K562 (cell line): ENCODE results near the gene TSPAN32. TPM values are rescaled to one million over a fixed set of nuclear protein-coding genes. Genes with fewer than 3 reads are reported as not detected.

Source experiments
- ATAC-seq: fragments of 200-7000 bp; cut with Tn5 transposase; 3 replicates; pipeline ENCODE4 v1.9.1; 2020; ENCODE audit warnings: moderate library complexity
- BruUV-seq: library from RNA; stranded (reverse); fragments of 400-500 nt; replicated peaks from 2 replicates; lab custom pipeline; 2021; lab: Mats Ljungman, UMichigan
- CTCF ChIA-PET: fragments of 300-600 bp; formaldehyde crosslinking; extraction: SDS; loops from one replicate; lab custom pipeline; 2021; ENCODE audit warnings: low intra/inter-chr PET ratio; lab: Yijun Ruan, JAX
- POLR2A ChIA-PET: fragments of 300-600, 350-650 bp; sonication (Branson Sonifier 250); formaldehyde crosslinking; extraction: SDS; loops from one replicate; lab custom pipeline; 2021; ENCODE audit warnings: antibody characterized with exemption, inconsistent platforms; lab: Yijun Ruan, JAX
- DNase-seq, 4 experiments: peaks; one replicate each; pipeline versions ENCODE4 v3.0.0 to v3.0.0-alpha.2; 2011 to 2018; ENCODE audit warnings: low spot score in 3 of 4, mixed read lengths in 3 of 4; ENCODE audit errors: extremely low read depth in 1 of 4
- FAIRE-seq: peaks from 2 replicates; lab custom pipeline; 2011; peaks lifted over from hg19 to GRCh38; lab: Jason Lieb, UNC
- H2AFZ ChIP-seq: 2 replicates; pipeline ENCODE4 v1.6.0; 2011; ENCODE audit warnings: low read depth, low read length, control low read depth, inconsistent platforms
- H3K27ac ChIP-seq: fragments of 200-600 bp; 3 replicates; pipeline ENCODE4 v1.8.0; 2011; ENCODE audit warnings: low read depth, mild to moderate bottlenecking, control low read depth, inconsistent platforms, low read length, moderate library complexity, mixed read lengths; ENCODE audit errors: extremely low read depth
- H3K27me3 ChIP-seq, 2 experiments: fragments of 300-600 bp in 1 of 2; 2 replicates in 1 of 2; 3 replicates in 1 of 2; pipeline versions ENCODE4 v1.6.0 to v1.8.0; 2011; ENCODE audit warnings: inconsistent platforms in 2 of 2, low read length in 2 of 2, mild to moderate bottlenecking in 1 of 2, mixed read lengths in 1 of 2, moderate library complexity in 1 of 2; ENCODE audit not compliant: control insufficient read depth in 2 of 2, insufficient read depth in 2 of 2
- H3K36me3 ChIP-seq: fragments of 300-600 bp; 3 replicates; pipeline ENCODE4 v1.8.0; 2011; ENCODE audit warnings: mild to moderate bottlenecking, low read length, inconsistent platforms; ENCODE audit not compliant: control insufficient read depth, insufficient read depth
- H3K4me1 ChIP-seq, 2 experiments: fragments of 200-600 bp in 1 of 2; replicated peaks in 1 of 2; 2 replicates in 1 of 2; 3 replicates in 1 of 2; pipeline versions ENCODE4 v1.5.1 to v1.8.0; 2011; ENCODE audit warnings: inconsistent platforms in 2 of 2, low read length in 2 of 2, mild to moderate bottlenecking in 1 of 2, mixed read lengths in 1 of 2, moderate library complexity in 1 of 2; ENCODE audit not compliant: control insufficient read depth in 2 of 2, insufficient read depth in 2 of 2
- H3K4me2 ChIP-seq: 2 replicates; pipeline ENCODE4 v1.6.1; 2011; ENCODE audit warnings: low read length, control low read depth, inconsistent platforms, mixed read lengths; ENCODE audit not compliant: insufficient read depth
- H3K4me3 ChIP-seq: fragments of 200-600 bp; sonication (generic), shearing (Covaris generic); 2 replicates; pipeline ENCODE4 v1.5.1; 2016; ENCODE audit warnings: control low read depth, inconsistent platforms
- H3K79me2 ChIP-seq: fragments of 200-600 bp; 3 replicates; pipeline ENCODE4 v1.8.0; 2011; ENCODE audit warnings: low read length, inconsistent platforms; ENCODE audit not compliant: control insufficient read depth, insufficient read depth
- H3K9ac ChIP-seq, 2 experiments: 2 replicates each; pipeline versions ENCODE4 v1.6.0 to v1.6.1; 2011; ENCODE audit warnings: low read depth in 2 of 2, low read length in 2 of 2, control low read depth in 1 of 2, inconsistent platforms in 1 of 2, mild to moderate bottlenecking in 1 of 2, mixed read lengths in 1 of 2; ENCODE audit not compliant: insufficient read depth in 1 of 2
- H3K9me1 ChIP-seq: one replicate; pipeline ENCODE4 v1.6.0; 2011; ENCODE audit warnings: inconsistent platforms, mild to moderate bottlenecking, low read length, moderate library complexity; ENCODE audit not compliant: control insufficient read depth, insufficient read depth
- H3K9me3 ChIP-seq: replicated peaks from 2 replicates; pipeline ENCODE4 v1.5.1; 2011; ENCODE audit warnings: low read depth, low read length, inconsistent platforms; ENCODE audit not compliant: control insufficient read depth, insufficient read depth
- H4K20me1 ChIP-seq: replicated peaks from 2 replicates; pipeline ENCODE4 v1.6.1; 2011; ENCODE audit warnings: low read length, inconsistent platforms, mixed read lengths; ENCODE audit not compliant: control insufficient read depth, insufficient read depth
- POLR2G ChIP-seq: fragments of 200-400 bp; formaldehyde crosslinking; IDR thresholded peaks from 2 replicates; pipeline ENCODE4 v1.6.1; 2017; ENCODE audit warnings: low read depth, mild to moderate bottlenecking, antibody characterized with exemption, low read length, moderate library complexity
- POU5F1 ChIP-seq: fragments of 150-350 bp; IDR thresholded peaks from 2 replicates; pipeline ENCODE4 v1.6.1; 2014; ENCODE audit warnings: borderline replicate concordance, low read length, low read depth, mild to moderate bottlenecking; ENCODE audit not compliant: partially characterized antibody
- RB1 ChIP-seq: fragments of 450-650 bp; IDR thresholded peaks from 2 replicates; pipeline ENCODE4 v1.6.1; 2017; ENCODE audit warnings: low read depth, mild to moderate bottlenecking
- SMAD4 ChIP-seq: fragments of 250-450 bp; sonication (Bioruptor Pico); conservative IDR thresholded peaks from 2 replicates; pipeline ENCODE4 v1.8.0; 2021; ENCODE audit warnings: inconsistent platforms, mild to moderate bottlenecking, moderate library complexity
- SMC3 ChIP-seq: conservative IDR thresholded peaks from 2 replicates; pipeline ENCODE4 v1.6.1; 2011; ENCODE audit warnings: low read depth, low read length, improper control_type of control experiment; ENCODE audit not compliant: insufficient read depth
- ZNF408 ChIP-seq: fragments of 250-450 bp; sonication (Bioruptor Pico); IDR thresholded peaks from 2 replicates; pipeline ENCODE4 v1.4.0; 2020; ENCODE audit warnings: low read depth, mild to moderate bottlenecking, moderate library complexity
- ZNF589 ChIP-seq: fragments of 200-800 bp; sonication (Bioruptor generic); IDR thresholded peaks from 2 replicates; pipeline ENCODE4 v1.6.1; 2016; ENCODE audit warnings: low read depth, missing genetic modification characterization, missing compliant biosample characterization
- WGBS: fragments of 100-300 bp; shearing (Covaris generic); methylation state at CpG from one replicate; pipeline ENCODE4 v1.1.6; 2016; ENCODE audit warnings: low coverage, mixed read lengths; ENCODE audit not compliant: insufficient coverage; ENCODE audit errors: missing lambda C conversion rate; 5-methylcytosine and 5-hydroxymethylcytosine counted together
- in situ Hi-C: fragments of 300-500 bp; cut with MboI; formaldehyde crosslinking; loops from 4 replicates; pipeline ENCODE4 v1.15.0; 2018; ENCODE audit warnings: inconsistent platforms, mixed read lengths
- intact Hi-C: fragments of 100-400 bp; cut with micrococcal nuclease; formaldehyde crosslinking; loops from 2 replicates; pipeline ENCODE4 v1.14.2; 2022
- polyA plus RNA-seq, 8 experiments: library from polyadenylated mRNA; depleted of rRNA in 4 of 8; stranded (reverse) in 5 of 8; unstranded in 3 of 8; fragments of >200 nt; fragmentation: Nextera tagmentation in 2 of 8; fragmentation: Illumina TruSeq in 1 of 8; extraction: Ambion mirVana in 2 of 8; extraction: Trizol in 1 of 8; gene quantifications; 2 replicates each; pipeline versions ENCODE4 v1.2.1 to v1.2.3, GENCODE V29; 2011 to 2014; ENCODE audit warnings: inconsistent platforms in 1 of 8, missing spikeins in 1 of 8
- total RNA-seq, 7 experiments: library from RNA; depleted of rRNA in 6 of 7; stranded (reverse); fragments of >200 nt in 6 of 7; fragmentation: Illumina TruSeq in 2 of 7; extraction: Trizol in 2 of 7; gene quantifications; 2 replicates each; pipeline versions ENCODE4 v1.2.1 to v1.2.3, GENCODE V29; 2011 to 2021; ENCODE audit warnings: low replicate concordance in 1 of 7
- TF ChIP-seq, protein P1 (sequence below), 2 experiments: fragments of 450-650 bp; conservative IDR thresholded peaks; 2 replicates each; pipeline ENCODE4 v1.6.1; 2017; ENCODE audit warnings: mild to moderate bottlenecking in 2 of 2, moderate library complexity in 2 of 2
- TF ChIP-seq, protein P2 (sequence below): sonication (generic); formaldehyde crosslinking; IDR thresholded peaks from 2 replicates; pipeline ENCODE4 v1.8.1; 2023; ENCODE audit warnings: mild to moderate bottlenecking, missing genetic modification reagents, moderate library complexity

The TSPAN32 gene
- total and polyA plus RNA-seq, 9 of the 15 experiments (the other 6 are each of a cell fraction or from before 2014, with no cell fraction given) = 0.21 to 7.3 (median 2.6) TPM

DNA sequence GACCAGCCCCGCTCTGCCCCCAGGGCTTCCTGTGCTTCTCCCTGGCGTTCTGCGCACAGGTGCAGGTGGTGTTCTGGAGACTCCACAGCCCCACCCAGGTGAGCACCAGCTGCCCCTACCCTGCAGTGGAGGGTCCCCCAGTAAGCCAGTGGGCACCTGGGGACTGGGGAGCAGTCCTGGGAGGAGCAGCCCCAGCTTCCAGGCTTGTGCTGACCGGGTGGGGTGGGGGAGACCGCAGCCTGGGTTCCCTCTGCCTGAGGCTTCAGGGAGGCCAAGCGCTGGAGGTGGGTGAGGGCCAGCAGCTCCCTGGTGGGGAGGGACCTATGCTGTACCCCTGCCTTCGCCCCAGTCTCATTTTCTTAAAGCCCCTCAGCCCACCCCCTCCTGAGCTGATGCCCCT, 6.9 kb downstream of the TSPAN32 start:
- peak overlapping the region in 1 of 2 experiments; percentile 26; a peak in 1 of 4 replicates for H3K9ac ChIP-seq
- no peak for DNase-seq
- BruUV-seq = no TSS peak
- H4K20me1 ChIP-seq = peaks cover 10% of the 10 kb centered on the region; the same call in 1 of the 2 replicates
- no peaks in the 10 kb centered on the region for H3K9me3 ChIP-seq
- POLR2A ChIA-PET = interaction anchor here (1.0 to 1.7 kb wide), 2 partner anchors 9 to 12 kb away, joined by 3 to 6 read pairs; no protein-coding TSS in a partner anchor
- TF ChIP-seq RB1 (no peak), ZNF408 (no peak), POU5F1 (no peak), ZNF589 (CRISPR knock-in tag) (no peak), POLR2G (no peak), SMC3 (no peak), SMAD4 (CRISPR knock-in tag) (no peak)
- TF ChIP-seq, protein P1, sequence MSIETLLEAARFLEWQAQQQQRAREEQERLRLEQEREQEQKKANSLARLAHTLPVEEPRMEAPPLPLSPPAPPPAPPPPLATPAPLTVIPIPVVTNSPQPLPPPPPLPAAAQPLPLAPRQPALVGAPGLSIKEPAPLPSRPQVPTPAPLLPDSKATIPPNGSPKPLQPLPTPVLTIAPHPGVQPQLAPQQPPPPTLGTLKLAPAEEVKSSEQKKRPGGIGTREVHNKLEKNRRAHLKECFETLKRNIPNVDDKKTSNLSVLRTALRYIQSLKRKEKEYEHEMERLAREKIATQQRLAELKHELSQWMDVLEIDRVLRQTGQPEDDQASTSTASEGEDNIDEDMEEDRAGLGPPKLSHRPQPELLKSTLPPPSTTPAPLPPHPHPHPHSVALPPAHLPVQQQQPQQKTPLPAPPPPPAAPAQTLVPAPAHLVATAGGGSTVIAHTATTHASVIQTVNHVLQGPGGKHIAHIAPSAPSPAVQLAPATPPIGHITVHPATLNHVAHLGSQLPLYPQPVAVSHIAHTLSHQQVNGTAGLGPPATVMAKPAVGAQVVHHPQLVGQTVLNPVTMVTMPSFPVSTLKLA (conservative IDR thresholded peaks at IDR 0.05) = no peak
- TF ChIP-seq, protein P2, sequence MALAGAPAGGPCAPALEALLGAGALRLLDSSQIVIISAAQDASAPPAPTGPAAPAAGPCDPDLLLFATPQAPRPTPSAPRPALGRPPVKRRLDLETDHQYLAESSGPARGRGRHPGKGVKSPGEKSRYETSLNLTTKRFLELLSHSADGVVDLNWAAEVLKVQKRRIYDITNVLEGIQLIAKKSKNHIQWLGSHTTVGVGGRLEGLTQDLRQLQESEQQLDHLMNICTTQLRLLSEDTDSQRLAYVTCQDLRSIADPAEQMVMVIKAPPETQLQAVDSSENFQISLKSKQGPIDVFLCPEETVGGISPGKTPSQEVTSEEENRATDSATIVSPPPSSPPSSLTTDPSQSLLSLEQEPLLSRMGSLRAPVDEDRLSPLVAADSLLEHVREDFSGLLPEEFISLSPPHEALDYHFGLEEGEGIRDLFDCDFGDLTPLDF (CRISPR knock-in tag) = no peak
- peaks cover 13% of the 10 kb centered on the region; the same call in 2 of the 3 replicates for H3K79me2 ChIP-seq
- H3K9me1 ChIP-seq = no peaks in the 10 kb centered on the region
- ATAC-seq = no peak
- no peaks in the 10 kb centered on the region; a peak in 2 of 5 replicates for H3K27me3 ChIP-seq
- in situ Hi-C loops (no loop called here), intact Hi-C loops (loop anchor here (5.0 to 10.0 kb wide), 3 partner anchors 94 to 586 kb away; partner anchors contain the start of gene TSSC4)
- CTCF ChIA-PET = no interaction called here
- no peak overlapping the region for H3K27ac ChIP-seq
- no peak overlapping the region for H3K4me3 ChIP-seq
- H2AFZ ChIP-seq = no peak overlapping the region
- 37% methylated on average over 5 of the region's 7 CpGs for WGBS
- no peak overlapping the region for H3K4me2 ChIP-seq
- no peak for FAIRE-seq
- H3K4me1 ChIP-seq = peaks cover 27 to 92% of the 10 kb centered on the region in 2 experiments
- no peaks in the 10 kb centered on the region for H3K36me3 ChIP-seq
